Measurements from ENCODE around the gene ACTR2.
"Not testable (repeated sequence)": the region's sequence is repeated elsewhere in the genome, so short reads cannot be mapped to it uniquely, and the experiment has no call there.

DNA sequence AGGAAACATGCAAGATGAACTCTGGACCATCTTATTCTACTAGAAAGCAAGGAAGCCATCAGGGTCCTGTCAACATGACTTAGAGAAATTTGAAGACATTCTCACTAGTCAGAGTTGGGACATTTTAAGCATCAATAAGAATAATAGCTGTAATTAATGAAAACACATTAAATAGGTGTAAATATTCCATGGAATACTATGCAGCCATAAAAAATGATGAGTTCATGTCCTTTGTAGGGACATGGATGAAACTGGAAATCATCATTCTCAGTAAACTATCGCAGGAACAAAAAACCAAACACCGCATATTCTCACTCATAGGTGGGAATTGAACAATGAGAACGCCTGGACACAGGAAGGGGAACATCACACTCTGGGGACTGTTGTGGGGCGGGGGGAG is 44.2 kb upstream of the ACTR2 start:
- not testable (repeated sequence) for TF ChIP-seq EZH2 (IDR thresholded peaks at IDR 0.05; ENCODE audit: borderline replicate concordance, low read length); CTCF (conservative IDR thresholded peaks at IDR 0.05 in 1 of 2, IDR thresholded peaks at IDR 0.05 in 1 of 2; ENCODE audit: extremely low read depth in 1 of 2, insufficient read depth in 1 of 2, low read depth in 1 of 2, low read length in 2 of 2)

Data from mammary epithelial cell (primary cell).